ENCODE results near the gene TTI1.

DNA sequence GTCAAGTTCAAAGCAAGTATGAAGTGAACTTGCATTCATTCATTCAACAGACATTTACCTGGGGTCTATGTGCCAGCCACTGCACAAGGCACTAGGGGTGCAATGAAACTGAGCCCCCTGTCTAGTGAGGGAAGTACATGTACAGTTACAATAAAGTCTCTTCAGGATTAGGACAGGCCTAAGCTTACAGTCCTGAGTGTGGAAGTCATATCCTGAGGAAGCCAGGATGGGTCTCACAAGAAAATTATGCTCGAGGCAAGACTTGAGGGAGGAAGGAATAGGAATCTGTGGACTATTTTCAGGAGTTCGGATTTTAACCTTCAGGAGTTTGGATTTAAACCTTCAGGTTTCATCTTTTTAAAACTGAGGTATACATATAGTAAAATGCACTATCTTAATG is 19.4 kb downstream of the TTI1 start:
- TF ChIP-seq, protein P1, sequence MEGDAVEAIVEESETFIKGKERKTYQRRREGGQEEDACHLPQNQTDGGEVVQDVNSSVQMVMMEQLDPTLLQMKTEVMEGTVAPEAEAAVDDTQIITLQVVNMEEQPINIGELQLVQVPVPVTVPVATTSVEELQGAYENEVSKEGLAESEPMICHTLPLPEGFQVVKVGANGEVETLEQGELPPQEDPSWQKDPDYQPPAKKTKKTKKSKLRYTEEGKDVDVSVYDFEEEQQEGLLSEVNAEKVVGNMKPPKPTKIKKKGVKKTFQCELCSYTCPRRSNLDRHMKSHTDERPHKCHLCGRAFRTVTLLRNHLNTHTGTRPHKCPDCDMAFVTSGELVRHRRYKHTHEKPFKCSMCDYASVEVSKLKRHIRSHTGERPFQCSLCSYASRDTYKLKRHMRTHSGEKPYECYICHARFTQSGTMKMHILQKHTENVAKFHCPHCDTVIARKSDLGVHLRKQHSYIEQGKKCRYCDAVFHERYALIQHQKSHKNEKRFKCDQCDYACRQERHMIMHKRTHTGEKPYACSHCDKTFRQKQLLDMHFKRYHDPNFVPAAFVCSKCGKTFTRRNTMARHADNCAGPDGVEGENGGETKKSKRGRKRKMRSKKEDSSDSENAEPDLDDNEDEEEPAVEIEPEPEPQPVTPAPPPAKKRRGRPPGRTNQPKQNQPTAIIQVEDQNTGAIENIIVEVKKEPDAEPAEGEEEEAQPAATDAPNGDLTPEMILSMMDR (IDR thresholded peaks at IDR 0.05), result no peak
- TF ChIP-seq EZH2 (IDR thresholded peaks at IDR 0.05; ENCODE audit: borderline replicate concordance, insufficient read depth, low read depth, low read length, poor library complexity, severe bottlenecking), result no peak

Measured in B cell (primary cell).